ENCODE data around the gene ANKRD12.

DNA sequence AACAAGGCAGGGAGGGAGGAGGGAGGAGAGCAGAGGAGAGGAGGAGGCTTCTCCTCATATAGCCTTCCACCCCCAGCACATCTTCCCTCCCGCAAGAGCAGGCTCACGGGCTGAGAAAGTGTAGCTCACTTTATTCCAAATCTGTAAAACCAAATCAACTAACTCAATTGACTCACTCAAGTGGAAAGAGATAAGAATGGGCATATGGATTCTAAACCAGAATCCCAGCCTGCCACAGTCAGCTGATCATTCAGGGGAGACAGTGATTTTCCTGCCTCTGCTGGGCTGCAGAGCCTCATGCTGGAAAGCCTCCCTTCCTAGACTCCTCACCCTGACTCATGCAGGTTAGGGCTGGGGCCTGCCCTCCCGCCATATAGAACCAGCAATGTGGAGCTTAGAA lies 193.8 kb downstream of the ANKRD12 start:
- TF ChIP-seq POLR2A (IDR thresholded peaks at IDR 0.05) = no peak
- TF ChIP-seq, protein P1, sequence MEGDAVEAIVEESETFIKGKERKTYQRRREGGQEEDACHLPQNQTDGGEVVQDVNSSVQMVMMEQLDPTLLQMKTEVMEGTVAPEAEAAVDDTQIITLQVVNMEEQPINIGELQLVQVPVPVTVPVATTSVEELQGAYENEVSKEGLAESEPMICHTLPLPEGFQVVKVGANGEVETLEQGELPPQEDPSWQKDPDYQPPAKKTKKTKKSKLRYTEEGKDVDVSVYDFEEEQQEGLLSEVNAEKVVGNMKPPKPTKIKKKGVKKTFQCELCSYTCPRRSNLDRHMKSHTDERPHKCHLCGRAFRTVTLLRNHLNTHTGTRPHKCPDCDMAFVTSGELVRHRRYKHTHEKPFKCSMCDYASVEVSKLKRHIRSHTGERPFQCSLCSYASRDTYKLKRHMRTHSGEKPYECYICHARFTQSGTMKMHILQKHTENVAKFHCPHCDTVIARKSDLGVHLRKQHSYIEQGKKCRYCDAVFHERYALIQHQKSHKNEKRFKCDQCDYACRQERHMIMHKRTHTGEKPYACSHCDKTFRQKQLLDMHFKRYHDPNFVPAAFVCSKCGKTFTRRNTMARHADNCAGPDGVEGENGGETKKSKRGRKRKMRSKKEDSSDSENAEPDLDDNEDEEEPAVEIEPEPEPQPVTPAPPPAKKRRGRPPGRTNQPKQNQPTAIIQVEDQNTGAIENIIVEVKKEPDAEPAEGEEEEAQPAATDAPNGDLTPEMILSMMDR (IDR thresholded peaks at IDR 0.05) = no peak

Data from heart left ventricle (tissue), 13 donors.